Measurements from ENCODE around the gene ANKRD44.
"Not testable (repeated sequence)": the region's sequence is repeated elsewhere in the genome, so short reads cannot be mapped to it uniquely, and the experiment has no call there.

- TF ChIP-seq CBFB (CRISPR knock-in tag; IDR thresholded peaks at IDR 0.05; ENCODE audit: low read depth); E2F4 (CRISPR knock-in tag; IDR thresholded peaks at IDR 0.05; ENCODE audit: borderline replicate concordance, low read depth); ESRRA (CRISPR knock-in tag; IDR thresholded peaks at IDR 0.05; ENCODE audit: borderline replicate concordance): not testable (repeated sequence)
- TF ChIP-seq, protein P1, sequence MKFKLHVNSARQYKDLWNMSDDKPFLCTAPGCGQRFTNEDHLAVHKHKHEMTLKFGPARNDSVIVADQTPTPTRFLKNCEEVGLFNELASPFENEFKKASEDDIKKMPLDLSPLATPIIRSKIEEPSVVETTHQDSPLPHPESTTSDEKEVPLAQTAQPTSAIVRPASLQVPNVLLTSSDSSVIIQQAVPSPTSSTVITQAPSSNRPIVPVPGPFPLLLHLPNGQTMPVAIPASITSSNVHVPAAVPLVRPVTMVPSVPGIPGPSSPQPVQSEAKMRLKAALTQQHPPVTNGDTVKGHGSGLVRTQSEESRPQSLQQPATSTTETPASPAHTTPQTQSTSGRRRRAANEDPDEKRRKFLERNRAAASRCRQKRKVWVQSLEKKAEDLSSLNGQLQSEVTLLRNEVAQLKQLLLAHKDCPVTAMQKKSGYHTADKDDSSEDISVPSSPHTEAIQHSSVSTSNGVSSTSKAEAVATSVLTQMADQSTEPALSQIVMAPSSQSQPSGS (CRISPR knock-in tag; IDR thresholded peaks at IDR 0.05; ENCODE audit: borderline replicate concordance, low read depth): not testable (repeated sequence)
- TF ChIP-seq, protein P2, sequence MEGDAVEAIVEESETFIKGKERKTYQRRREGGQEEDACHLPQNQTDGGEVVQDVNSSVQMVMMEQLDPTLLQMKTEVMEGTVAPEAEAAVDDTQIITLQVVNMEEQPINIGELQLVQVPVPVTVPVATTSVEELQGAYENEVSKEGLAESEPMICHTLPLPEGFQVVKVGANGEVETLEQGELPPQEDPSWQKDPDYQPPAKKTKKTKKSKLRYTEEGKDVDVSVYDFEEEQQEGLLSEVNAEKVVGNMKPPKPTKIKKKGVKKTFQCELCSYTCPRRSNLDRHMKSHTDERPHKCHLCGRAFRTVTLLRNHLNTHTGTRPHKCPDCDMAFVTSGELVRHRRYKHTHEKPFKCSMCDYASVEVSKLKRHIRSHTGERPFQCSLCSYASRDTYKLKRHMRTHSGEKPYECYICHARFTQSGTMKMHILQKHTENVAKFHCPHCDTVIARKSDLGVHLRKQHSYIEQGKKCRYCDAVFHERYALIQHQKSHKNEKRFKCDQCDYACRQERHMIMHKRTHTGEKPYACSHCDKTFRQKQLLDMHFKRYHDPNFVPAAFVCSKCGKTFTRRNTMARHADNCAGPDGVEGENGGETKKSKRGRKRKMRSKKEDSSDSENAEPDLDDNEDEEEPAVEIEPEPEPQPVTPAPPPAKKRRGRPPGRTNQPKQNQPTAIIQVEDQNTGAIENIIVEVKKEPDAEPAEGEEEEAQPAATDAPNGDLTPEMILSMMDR (IDR thresholded peaks at IDR 0.05): not testable (repeated sequence)
These were observed 301.7 kb downstream of the ANKRD44 start for GRCh38 chr2:197008741-197009341.
